EH (cell line): Measurements from ENCODE around the gene C9orf43.
A peak's percentile ranks its signal among the peaks of the same experiment; 100 is the strongest.

Experiments used
- DNase-seq: peaks from one replicate; pipeline ENCODE4 v3.0.0-alpha.2; 2015; ENCODE audit warnings: low read depth

The C9orf43 gene

GRCh38 chr9:113467183-113467582 lies 56.6 kb downstream of the C9orf43 start:
- DNase-seq, result no peak

- no peak for DNase-seq
Observed at GRCh38 chr9:113468716-113469448, 58.3 kb downstream of the C9orf43 start.

- DNase-seq, result peak; percentile 28
Observed at GRCh38 chr9:113471143-113471542, 60.6 kb downstream of the C9orf43 start.

- peak; percentile 50 for DNase-seq
Observed at GRCh38 chr9:113471566-113471965, 61.0 kb downstream of the C9orf43 start.

- DNase-seq, result no peak
Observed at GRCh38 chr9:113472199-113472598, 61.7 kb downstream of the C9orf43 start.

- DNase-seq, result no peak
Observed at GRCh38 chr9:113474360-113475028, 63.9 kb downstream of the C9orf43 start.

GRCh38 chr9:113475031-113475430 lies 64.5 kb downstream of the C9orf43 start:
- DNase-seq, result no peak

- no peak for DNase-seq
Observed at GRCh38 chr9:113475992-113476391, 65.4 kb downstream of the C9orf43 start.

- DNase-seq, result no peak
Observed at GRCh38 chr9:113476511-113476916, 66.0 kb downstream of the C9orf43 start.

- no peak for DNase-seq
Observed at GRCh38 chr9:113477058-113477457, 66.5 kb downstream of the C9orf43 start.

- DNase-seq, result no peak
Observed at GRCh38 chr9:113477661-113478060, 67.1 kb downstream of the C9orf43 start.

GRCh38 chr9:113479174-113479621 lies 68.7 kb downstream of the C9orf43 start:
- DNase-seq, result no peak
